Gastrocnemius medialis (tissue), 4 donors: ENCODE data around the gene TREML1.

Experiments used
- CTCF ChIP-seq, 5 experiments: fragments of 450-650 bp in 3 of 5; fragments of 200-600 bp in 2 of 5; sonication (generic) in 2 of 5; IDR thresholded peaks in 4 of 5; conservative IDR thresholded peaks in 1 of 5; 1 replicate in 4 of 5; 2 replicates in 1 of 5; pipeline ENCODE4 v1.5.1; 2016 to 2019; ENCODE audit warnings: antibody characterized with exemption in 5 of 5, mild to moderate bottlenecking in 3 of 5, moderate library complexity in 3 of 5
- POLR2A ChIP-seq, 2 donors: fragments of 450-650 bp; IDR thresholded peaks; one replicate each; pipeline ENCODE4 v1.6.1; 2017; ENCODE audit warnings: antibody characterized with exemption in 2 of 2, mild to moderate bottlenecking in 2 of 2, moderate library complexity in 2 of 2

- no peak for TF ChIP-seq POLR2A (IDR thresholded peaks at IDR 0.05)
- no peak for TF ChIP-seq CTCF (IDR thresholded peaks at IDR 0.05 in 4 of 5, conservative IDR thresholded peaks at IDR 0.05 in 1 of 5)
Measured at GRCh38 chr6:41174610-41175009, 20.5 kb upstream of the TREML1 start.
